Measurements from ENCODE around the gene ANXA4.

DNA sequence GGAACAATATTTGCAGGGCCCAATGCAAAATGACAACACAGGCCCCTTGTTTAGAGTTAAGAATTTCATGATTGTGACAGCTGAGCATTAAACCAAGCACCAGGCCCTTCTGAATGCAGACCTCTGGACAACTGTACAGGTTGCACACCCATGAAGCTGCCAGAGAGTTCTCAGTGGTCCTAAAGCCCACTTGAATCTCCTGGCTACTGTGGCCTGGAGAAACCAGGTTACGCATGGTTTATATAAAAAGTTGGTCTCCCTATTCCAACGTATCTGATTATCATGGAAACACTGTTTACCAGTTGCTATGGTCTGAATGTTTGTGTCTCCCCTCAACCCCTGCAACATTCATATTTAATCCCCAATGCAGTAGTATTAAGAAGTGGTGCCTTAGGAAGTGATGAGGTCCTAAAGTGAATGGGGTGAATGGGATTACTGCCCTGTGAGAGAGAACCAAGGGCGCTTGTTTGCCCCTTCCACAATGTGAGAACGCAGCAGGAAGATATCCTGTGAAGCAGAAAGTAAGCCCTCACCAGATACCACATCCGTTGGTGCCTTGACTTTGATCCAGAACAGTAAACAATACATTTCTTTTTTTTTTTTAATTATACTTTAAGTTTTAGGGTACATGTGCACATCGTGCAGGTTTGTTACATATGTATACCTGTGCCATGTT, 48.0 kb upstream of the ANXA4 start:
- TF ChIP-seq, protein P1, sequence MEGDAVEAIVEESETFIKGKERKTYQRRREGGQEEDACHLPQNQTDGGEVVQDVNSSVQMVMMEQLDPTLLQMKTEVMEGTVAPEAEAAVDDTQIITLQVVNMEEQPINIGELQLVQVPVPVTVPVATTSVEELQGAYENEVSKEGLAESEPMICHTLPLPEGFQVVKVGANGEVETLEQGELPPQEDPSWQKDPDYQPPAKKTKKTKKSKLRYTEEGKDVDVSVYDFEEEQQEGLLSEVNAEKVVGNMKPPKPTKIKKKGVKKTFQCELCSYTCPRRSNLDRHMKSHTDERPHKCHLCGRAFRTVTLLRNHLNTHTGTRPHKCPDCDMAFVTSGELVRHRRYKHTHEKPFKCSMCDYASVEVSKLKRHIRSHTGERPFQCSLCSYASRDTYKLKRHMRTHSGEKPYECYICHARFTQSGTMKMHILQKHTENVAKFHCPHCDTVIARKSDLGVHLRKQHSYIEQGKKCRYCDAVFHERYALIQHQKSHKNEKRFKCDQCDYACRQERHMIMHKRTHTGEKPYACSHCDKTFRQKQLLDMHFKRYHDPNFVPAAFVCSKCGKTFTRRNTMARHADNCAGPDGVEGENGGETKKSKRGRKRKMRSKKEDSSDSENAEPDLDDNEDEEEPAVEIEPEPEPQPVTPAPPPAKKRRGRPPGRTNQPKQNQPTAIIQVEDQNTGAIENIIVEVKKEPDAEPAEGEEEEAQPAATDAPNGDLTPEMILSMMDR (IDR thresholded peaks at IDR 0.05) = no peak
- no peak for TF ChIP-seq POLR2A (IDR thresholded peaks at IDR 0.05)

Data from esophagus squamous epithelium (tissue), 4 donors.